GM21825 (cell line): ENCODE measurements around the gene FBN1.

ENCODE experiments used
- ATAC-seq: cut with Tn5 transposase; IDR thresholded peaks from one replicate; pipeline ENCODE4 v1.9.1; 2021; ENCODE audit warnings: mild to moderate bottlenecking, moderate library complexity; ENCODE audit not compliant: unreplicated experiment

FBN1 gene

GRCh38 chr15:48582452-48583247, 62.9 kb downstream of the FBN1 start:
- no peak for ATAC-seq

- ATAC-seq = no peak
These were observed 64.3 kb downstream of the FBN1 start for GRCh38 chr15:48581219-48581618.

GRCh38 chr15:48580736-48581135, 64.8 kb downstream of the FBN1 start:
- no peak for ATAC-seq

- ATAC-seq = no peak
These were observed 65.4 kb downstream of the FBN1 start for GRCh38 chr15:48579945-48580671.

GRCh38 chr15:48578965-48579364, 66.5 kb downstream of the FBN1 start:
- no peak for ATAC-seq

- ATAC-seq = no peak
These were observed 68.0 kb downstream of the FBN1 start for GRCh38 chr15:48577469-48577868.

GRCh38 chr15:48574187-48574586, 71.3 kb downstream of the FBN1 start:
- ATAC-seq = no peak

GRCh38 chr15:48573780-48574179, 71.7 kb downstream of the FBN1 start:
- no peak for ATAC-seq

- ATAC-seq = no peak
These were observed 72.7 kb downstream of the FBN1 start for GRCh38 chr15:48572823-48573222.

GRCh38 chr15:48571510-48571909, 74.0 kb downstream of the FBN1 start:
- ATAC-seq = no peak

GRCh38 chr15:48570822-48571221, 74.7 kb downstream of the FBN1 start:
- ATAC-seq = no peak

- no peak for ATAC-seq
These were observed 75.8 kb downstream of the FBN1 start for GRCh38 chr15:48569591-48570302.

GRCh38 chr15:48566668-48567067, 78.8 kb downstream of the FBN1 start:
- no peak for ATAC-seq

- no peak for ATAC-seq
These were observed 79.7 kb downstream of the FBN1 start for GRCh38 chr15:48565560-48566482.

- ATAC-seq = no peak
These were observed 80.8 kb downstream of the FBN1 start for GRCh38 chr15:48564690-48565089.

GRCh38 chr15:48563934-48564333, 81.6 kb downstream of the FBN1 start:
- no peak for ATAC-seq

- no peak for ATAC-seq
These were observed 85.0 kb downstream of the FBN1 start for GRCh38 chr15:48560321-48561051.

- no peak for ATAC-seq
These were observed 86.2 kb downstream of the FBN1 start for GRCh38 chr15:48559285-48559684.

- no peak for ATAC-seq
These were observed 87.3 kb downstream of the FBN1 start for GRCh38 chr15:48558226-48558625.

- no peak for ATAC-seq
These were observed 88.2 kb downstream of the FBN1 start for GRCh38 chr15:48557335-48557734.
